Activated CD8-positive, alpha-beta memory T cell treated with anti-CD3 and anti-CD28 coated beads for 36 hours (primary cell): Measurements from ENCODE around the gene HNRNPA0. TPM values are rescaled to one million over a fixed set of nuclear protein-coding genes. Genes with fewer than 3 reads are reported as not detected.

Source experiments
- CTCF ChIA-PET: fragments of 350-600 bp; sonication (Branson Sonifier 250); formaldehyde crosslinking; loops from one replicate; lab custom pipeline; 2021; ENCODE audit warnings: antibody characterized with exemption; lab: Charles Lee
- POLR2A ChIA-PET: fragments of 350-600 bp; sonication (Branson Sonifier 250); formaldehyde crosslinking; loops from one replicate; lab custom pipeline; 2021; ENCODE audit warnings: antibody characterized with exemption; lab: Charles Lee
- total RNA-seq, 2 experiments: library from RNA; stranded (reverse); gene quantifications; one replicate each; pipeline ENCODE4 v1.2.3, GENCODE V29; 2021

The HNRNPA0 gene
- total RNA-seq, 2 experiments from 2014 or later, result 42.7 to 42.9 TPM

DNA sequence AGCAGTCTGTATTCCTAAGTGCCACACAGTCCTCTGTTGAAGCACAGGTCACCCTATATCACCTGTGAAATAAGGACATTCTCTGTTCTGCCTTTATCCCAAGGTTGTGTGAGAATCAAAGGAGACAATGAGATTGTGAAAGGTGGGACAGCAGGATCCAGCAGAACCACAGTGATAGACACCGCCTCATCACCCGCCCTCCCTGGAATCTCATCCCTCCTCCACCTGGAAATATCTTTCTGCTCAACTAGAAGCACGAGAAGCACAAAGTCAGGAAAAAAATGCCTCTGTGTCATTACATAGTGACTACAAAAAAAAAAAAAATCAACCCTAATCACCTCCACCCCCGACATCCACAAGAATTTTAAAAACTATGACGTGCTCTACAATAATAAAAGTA is 50.6 kb downstream of the HNRNPA0 start:
- POLR2A ChIA-PET, result no interaction called here
- CTCF ChIA-PET, result no interaction called here

DNA sequence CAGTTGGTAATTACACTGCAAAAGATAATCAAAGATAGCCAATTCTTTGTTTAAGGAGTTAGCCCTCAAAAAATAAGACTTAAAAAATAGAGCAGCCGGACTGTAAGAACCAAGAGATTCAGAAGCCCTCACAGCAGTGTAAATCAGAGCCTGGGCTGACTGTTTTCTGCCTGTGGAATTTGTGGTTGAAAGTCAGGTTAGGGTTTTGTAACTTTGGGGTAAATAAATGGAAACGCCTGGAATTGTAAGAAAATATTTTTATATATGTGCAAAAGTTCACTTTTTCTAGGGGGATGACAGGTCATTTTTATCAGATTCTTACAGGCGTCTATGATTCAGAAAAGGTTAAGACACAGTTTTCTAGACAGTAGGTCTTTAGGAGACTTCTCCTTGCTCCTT is 53.9 kb downstream of the HNRNPA0 start:
- ChIA-PET POLR2A (no interaction called here), CTCF (no interaction called here)

DNA sequence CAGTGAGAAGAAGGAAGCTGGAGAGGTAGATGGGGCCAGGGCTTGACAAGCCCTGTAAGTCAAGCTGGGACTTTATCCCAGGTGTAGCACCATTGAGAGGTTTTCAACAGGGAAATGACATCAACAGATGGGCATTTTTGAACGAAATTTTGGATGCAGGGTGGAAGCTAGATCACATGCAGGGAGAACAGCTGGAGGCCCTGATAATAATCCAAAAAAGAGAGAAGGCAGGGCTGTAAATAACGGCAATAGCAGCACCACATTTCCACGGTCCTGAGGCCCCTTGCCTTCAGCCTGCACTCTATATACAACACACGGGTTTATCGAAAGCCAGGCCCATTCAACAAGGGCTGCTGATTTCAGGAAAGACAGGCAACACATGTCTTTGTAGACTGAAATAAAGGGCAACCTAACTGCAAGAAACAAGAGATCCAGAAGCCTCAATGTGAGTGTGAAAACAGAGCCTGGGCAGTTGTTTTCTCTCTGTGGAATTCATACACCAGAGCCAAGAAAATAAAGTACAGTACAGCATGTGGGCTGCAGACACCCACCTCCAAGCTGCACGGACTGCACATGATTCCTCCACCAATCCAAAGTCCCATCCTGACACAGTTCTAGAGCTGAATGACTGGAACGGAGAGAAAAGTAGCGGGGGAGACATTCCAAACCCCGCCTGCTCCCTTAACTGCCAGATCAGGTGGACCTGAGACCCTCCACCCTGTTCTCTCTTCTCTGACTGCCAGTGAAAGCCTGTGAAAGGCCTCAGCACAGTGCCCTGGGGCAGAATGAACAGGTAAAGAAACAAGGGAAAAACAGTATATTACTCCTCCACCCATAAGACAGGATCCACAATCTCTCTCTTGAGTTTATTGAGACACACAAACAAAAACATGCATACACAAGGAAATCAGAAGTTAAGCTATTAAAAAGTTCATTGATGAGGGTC is 54.6 kb downstream of the HNRNPA0 start:
- CTCF ChIA-PET, result no interaction called here
- POLR2A ChIA-PET, result no interaction called here

DNA sequence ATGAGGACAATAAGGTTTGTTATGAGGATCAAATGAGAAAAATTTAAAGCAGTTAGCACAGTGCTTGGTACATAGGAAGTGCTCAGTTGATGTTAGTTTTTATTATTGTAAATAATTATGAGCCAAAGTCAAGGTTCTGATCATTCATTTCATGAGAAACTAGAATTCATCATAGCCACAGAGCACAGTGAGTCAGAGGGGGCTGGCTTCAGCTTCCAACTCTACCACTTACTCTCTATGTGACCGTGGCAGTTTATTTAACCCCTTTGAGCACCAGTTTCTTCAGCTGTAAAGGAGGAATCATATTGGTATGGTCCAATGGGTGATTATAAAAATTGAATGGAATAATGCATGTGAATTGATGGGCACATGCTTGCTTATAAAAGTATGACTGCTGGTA is 57.7 kb downstream of the HNRNPA0 start:
- POLR2A ChIA-PET, result no interaction called here
- CTCF ChIA-PET, result interaction anchor here (0.5 to 2.2 kb wide), 3 partner anchors 10 to 36 kb away, joined by 3 to 7 read pairs (median 4); no protein-coding TSS in a partner anchor

DNA sequence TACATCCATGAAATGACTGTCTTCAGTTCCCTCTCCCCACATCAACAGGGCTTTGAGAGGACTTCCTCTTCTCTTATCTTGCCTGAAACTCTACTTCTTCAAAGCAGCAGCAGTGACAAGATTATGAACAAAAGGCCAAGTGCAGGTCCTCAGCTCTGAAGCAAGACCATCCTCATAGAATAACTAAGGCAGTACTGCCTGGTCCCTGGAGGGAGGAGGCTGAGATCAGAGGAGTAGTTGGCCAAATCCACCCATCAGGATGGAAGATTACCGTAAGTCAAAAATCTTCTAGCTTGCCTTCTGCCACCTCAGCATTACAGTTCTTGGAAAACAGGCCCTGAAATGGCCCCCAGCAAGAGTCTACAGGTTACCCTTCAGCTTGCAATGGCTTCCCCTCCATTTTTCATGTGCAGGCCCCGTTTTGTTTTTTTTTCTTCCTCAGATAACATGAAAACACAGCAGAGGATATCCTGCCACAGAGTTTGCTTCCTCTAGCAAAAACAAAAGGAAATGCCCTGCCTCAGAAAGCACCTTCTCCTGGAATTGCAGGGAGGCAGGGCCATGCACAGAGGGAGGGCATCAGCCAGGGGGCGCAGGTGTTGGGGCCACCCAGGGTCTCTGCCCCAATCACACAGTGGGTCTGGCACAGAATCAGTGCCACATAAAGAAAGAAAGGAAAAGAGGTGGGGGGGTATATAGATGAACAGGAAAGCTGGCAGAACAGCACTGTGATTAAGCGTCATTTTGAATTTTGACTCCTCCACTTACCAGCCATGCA is 58.3 kb downstream of the HNRNPA0 start:
- POLR2A ChIA-PET, result interaction anchor here (0.7 kb wide), 1 partner anchor 57 kb away, joined by 3 read pairs; no protein-coding TSS in a partner anchor
- CTCF ChIA-PET, result interaction anchor here (0.5 to 2.2 kb wide), 3 partner anchors 10 to 35 kb away, joined by 3 to 7 read pairs (median 4); no protein-coding TSS in a partner anchor

Other genes starting within 250 kb of the HNRNPA0 start
- 1 to 10 TPM; 3.6 to 4.0 TPM for gene KLHL3, start 18.3 kb downstream of the HNRNPA0 start, total RNA-seq
- gene MYOT, start 113.5 kb upstream of the HNRNPA0 start, total RNA-seq, result not detected
- gene PKD2L2, start 135.1 kb upstream of the HNRNPA0 start, total RNA-seq, result not detected